Fibroblast of pulmonary artery (primary cell): ENCODE results near the gene CBL.
"Not testable (repeated sequence)": the region's sequence is repeated elsewhere in the genome, so short reads cannot be mapped to it uniquely, and the experiment has no call there.

Experiments used
- DNase-seq: peaks from one replicate; pipeline ENCODE4 v3.0.0-alpha.2; 2010; ENCODE audit warnings: low read depth
- H3K4me3 ChIP-seq: replicated peaks from 2 replicates; pipeline ENCODE4 v1.5.1; 2011; ENCODE audit warnings: low read depth, mild to moderate bottlenecking, control low read depth, low read length, moderate library complexity
- CTCF ChIP-seq: IDR thresholded peaks from 2 replicates; pipeline ENCODE4 v1.5.1; 2011; ENCODE audit warnings: mild to moderate bottlenecking, control low read depth, low read length, inconsistent platforms; ENCODE audit errors: missing control alignments

CBL gene

DNA sequence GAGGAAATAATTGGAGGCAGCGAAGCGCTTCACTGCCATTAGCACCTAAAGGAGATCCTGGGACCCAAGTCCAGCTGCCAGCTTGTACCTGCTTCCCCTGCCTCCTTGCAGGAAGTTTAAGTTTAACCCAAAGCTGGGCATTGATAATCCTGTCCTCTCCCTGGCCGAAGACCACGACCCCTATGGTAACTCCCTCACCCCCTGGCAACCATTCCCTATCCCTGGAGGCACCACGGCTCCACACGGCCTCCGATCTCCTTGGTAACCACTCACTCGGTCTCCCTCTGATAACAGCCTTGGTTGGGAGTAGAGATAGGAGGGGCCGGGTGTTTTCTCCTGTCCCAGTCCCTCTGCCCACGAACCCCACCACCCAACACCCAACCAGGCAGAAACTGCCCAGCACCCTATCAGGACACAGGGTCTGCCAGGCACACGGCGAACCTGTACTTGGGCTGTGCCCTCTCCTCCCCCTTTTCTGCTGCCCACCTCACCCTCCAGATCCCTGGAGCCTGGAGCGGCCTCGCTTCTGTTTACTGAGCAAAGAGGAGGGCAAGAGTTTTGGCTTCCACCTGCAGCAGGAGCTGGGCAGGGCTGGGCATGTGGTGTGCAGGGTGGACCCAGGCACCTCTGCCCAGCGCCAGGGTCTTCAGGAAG is 20.0 kb upstream of the CBL start:
- no peak for TF ChIP-seq CTCF
- no peak overlapping the region for H3K4me3 ChIP-seq
- no peak for DNase-seq

- H3K4me3 ChIP-seq = no peak overlapping the region
- DNase-seq = no peak
- no peak for TF ChIP-seq CTCF
Observed at GRCh38 chr11:119187123-119187892, 18.8 kb upstream of the CBL start.

DNA sequence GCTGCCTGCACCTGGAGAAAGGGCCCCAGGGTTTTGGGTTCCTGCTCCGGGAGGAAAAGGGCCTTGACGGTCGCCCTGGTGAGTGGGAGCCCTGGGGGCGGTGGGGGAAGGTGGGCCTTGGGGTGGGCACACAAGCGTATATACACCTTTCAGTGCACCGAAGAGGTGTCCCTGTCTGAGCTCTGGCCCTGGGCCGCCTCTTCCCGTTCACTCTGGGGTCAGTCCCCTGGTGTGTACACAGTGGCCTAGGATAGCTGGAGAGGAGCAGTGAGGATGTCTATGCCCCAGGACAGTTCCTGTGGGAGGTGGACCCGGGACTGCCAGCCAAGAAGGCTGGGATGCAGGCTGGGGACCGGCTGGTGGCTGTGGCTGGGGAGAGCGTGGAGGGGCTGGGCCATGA is 18.1 kb upstream of the CBL start:
- no peak for TF ChIP-seq CTCF
- no peak for DNase-seq

DNA sequence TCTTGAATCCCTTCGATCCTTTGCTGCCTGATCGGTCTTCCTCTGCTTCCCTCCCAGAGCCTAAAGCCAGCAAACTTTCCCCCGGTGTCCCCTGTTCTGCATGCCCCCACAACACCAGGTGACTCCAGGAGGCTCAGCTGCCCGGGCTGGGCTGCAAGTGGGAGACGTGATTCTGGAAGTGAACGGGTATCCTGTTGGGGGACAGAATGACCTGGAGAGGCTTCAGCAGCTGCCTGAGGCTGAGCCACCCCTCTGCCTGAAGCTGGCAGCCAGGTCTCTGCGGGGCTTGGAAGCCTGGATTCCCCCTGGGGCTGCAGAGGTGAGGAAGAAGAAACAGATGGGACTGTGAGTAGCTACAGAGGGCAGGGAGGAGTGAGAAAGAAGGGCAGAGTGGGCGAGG is 17.3 kb upstream of the CBL start:
- no peak for DNase-seq
- no peak for TF ChIP-seq CTCF
- H3K4me3 ChIP-seq = no peak overlapping the region

More for the DNA sequence above, 18.1 kb upstream of the CBL start:
- H3K4me3 ChIP-seq = no peak overlapping the region

GRCh38 chr11:119189393-119189792 is 16.7 kb upstream of the CBL start:
- no peak for TF ChIP-seq CTCF
- no peak overlapping the region for H3K4me3 ChIP-seq
- no peak for DNase-seq

GRCh38 chr11:119190531-119190930 is 15.6 kb upstream of the CBL start:
- H3K4me3 ChIP-seq = no peak overlapping the region
- no peak for DNase-seq
- no peak for TF ChIP-seq CTCF

GRCh38 chr11:119191265-119191664 is 14.9 kb upstream of the CBL start:
- DNase-seq, H3K4me3 ChIP-seq: not testable (repeated sequence)
